Smooth muscle cell of the brain vasculature (primary cell): ENCODE measurements around the gene ADGRA1.
"Not testable (repeated sequence)": the region's sequence is repeated elsewhere in the genome, so short reads cannot be mapped to it uniquely, and the experiment has no call there.

ENCODE experiments used
- DNase-seq: peaks from one replicate; pipeline ENCODE4 v3.0.0-alpha.2; 2012; ENCODE audit warnings: low read depth, low spot score

Gene ADGRA1

GRCh38 chr10:133143546-133143945 is 55.8 kb downstream of the ADGRA1 start:
- DNase-seq, result no peak

GRCh38 chr10:133144771-133145170 is 57.0 kb downstream of the ADGRA1 start:
- DNase-seq, result no peak

GRCh38 chr10:133150226-133150625 is 62.5 kb downstream of the ADGRA1 start:
- no peak for DNase-seq

GRCh38 chr10:133150656-133151055 is 62.9 kb downstream of the ADGRA1 start:
- DNase-seq, result no peak

GRCh38 chr10:133151071-133151470 is 63.3 kb downstream of the ADGRA1 start:
- DNase-seq, result not testable (repeated sequence)

GRCh38 chr10:133151543-133151972 is 63.8 kb downstream of the ADGRA1 start:
- DNase-seq, result no peak

GRCh38 chr10:133154411-133154810 is 66.7 kb downstream of the ADGRA1 start:
- no peak for DNase-seq

- DNase-seq, result no peak
These were observed 67.5 kb downstream of the ADGRA1 start for GRCh38 chr10:133154996-133155778.

GRCh38 chr10:133156674-133157579 is 69.2 kb downstream of the ADGRA1 start:
- DNase-seq, result no peak

GRCh38 chr10:133157662-133158436 is 70.1 kb downstream of the ADGRA1 start:
- DNase-seq, result no peak

GRCh38 chr10:133158437-133158755 is 70.7 kb downstream of the ADGRA1 start:
- no peak for DNase-seq

- no peak for DNase-seq
These were observed 71.3 kb downstream of the ADGRA1 start for GRCh38 chr10:133158756-133159610.

GRCh38 chr10:133159611-133159949 is 71.9 kb downstream of the ADGRA1 start:
- DNase-seq, result no peak

- no peak for DNase-seq
These were observed 72.5 kb downstream of the ADGRA1 start, which contains the start of gene KNDC1 for GRCh38 chr10:133159950-133160825. KNDC1 (plus strand) TSS chr10:133160219; CDS start chr10:133160468, 249 bp downstream.

- DNase-seq, result no peak
These were observed 73.2 kb downstream of the ADGRA1 start for GRCh38 chr10:133160826-133161471.

GRCh38 chr10:133161486-133162109 is 73.9 kb downstream of the ADGRA1 start:
- no peak for DNase-seq

- no peak for DNase-seq
These were observed 74.6 kb downstream of the ADGRA1 start for GRCh38 chr10:133162178-133162909.
